ENCODE measurements around the gene NCF4. TPM values are rescaled to one million over a fixed set of nuclear protein-coding genes. Genes with fewer than 3 reads are reported as not detected.

The NCF4 gene
- total and polyA plus RNA-seq, 11 donors, result 1.9 to 33.3 (median 4.5) TPM

DNA sequence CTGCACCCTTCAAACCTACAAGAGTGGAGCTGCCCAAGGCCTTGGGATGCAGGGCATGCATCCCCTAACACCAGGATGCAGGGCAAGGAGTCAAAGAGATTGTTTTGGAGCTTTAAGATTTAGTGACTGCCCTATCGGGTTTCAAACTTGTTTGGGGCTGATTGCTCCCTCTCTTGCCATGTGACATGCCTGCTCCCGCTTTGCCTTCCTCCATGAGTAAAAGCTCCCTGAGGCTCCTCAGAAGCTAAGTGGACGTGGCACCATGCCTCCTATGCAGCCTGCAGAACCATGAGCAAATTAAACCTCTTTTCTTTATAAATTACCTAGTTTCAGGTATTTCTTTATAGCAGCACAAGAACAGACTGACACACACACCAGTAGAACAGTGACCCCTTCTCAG, 36.8 kb downstream of the NCF4 start:
- H3K27ac ChIP-seq, result no peak overlapping the region
- peaks cover 0 to 26% (median 3%) of the 10 kb centered on the region in 12 donors for H3K9me3 ChIP-seq
- peaks cover 0 to 6% (median 0%) of the 10 kb centered on the region in 9 donors for H3K27me3 ChIP-seq
- H3K4me1 ChIP-seq, result peaks cover 0 to 9% (median 0%) of the 10 kb centered on the region in 12 donors
- 56 to 66% (median 60%) methylated on average over 3 of the region's 3 CpGs for WGBS, 4 donors
- H3K36me3 ChIP-seq, result no peaks in the 10 kb centered on the region
- H3K4me3 ChIP-seq, result no peak overlapping the region
- intact Hi-C loops (cut with DNase I), result no loop called here
- ATAC-seq, result no peak
- TF ChIP-seq CTCF (IDR thresholded peaks at IDR 0.05), result no peak
- no peak for DNase-seq

DNA sequence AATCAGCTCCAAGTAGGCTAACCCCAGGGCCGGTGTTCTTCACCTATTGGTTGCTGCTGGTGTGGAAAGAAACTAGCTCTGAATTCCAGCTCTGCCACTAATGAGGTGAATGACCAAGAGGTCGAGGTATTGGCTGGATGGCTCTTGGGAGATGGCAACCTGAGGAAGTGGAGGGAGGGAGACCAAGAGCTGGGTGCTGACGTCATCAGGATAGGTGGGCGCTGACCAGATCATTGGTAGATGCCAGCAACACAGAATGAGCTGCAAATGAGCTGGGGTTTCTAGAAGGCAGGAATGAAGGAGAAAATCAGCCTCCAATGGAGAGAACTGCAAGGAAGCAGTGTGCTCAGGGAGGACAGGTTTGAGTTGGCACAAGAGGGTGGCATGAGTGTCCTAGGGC, 37.9 kb downstream of the NCF4 start:
- Histone ChIP-seq H3K4me3 (no peak overlapping the region), H3K27ac (no peak overlapping the region), H3K9me3 (peaks cover 0 to 26% (median 3%) of the 10 kb centered on the region in 12 donors), H3K36me3 (no peaks in the 10 kb centered on the region), H3K4me1 (peaks cover 0 to 9% (median 0%) of the 10 kb centered on the region in 12 donors), H3K27me3 (peaks cover 0 to 6% (median 0%) of the 10 kb centered on the region in 9 donors)
- ATAC-seq (no peak), DNase-seq (no peak)
- TF ChIP-seq CTCF (IDR thresholded peaks at IDR 0.05), result no peak
- TF ChIP-seq POLR2A (IDR thresholded peaks at IDR 0.05), result no peak
- intact Hi-C loops (cut with DNase I), result no loop called here
- WGBS, 4 donors, result 67 to 84% (median 81%) methylated on average over 4 of the region's 4 CpGs

DNA sequence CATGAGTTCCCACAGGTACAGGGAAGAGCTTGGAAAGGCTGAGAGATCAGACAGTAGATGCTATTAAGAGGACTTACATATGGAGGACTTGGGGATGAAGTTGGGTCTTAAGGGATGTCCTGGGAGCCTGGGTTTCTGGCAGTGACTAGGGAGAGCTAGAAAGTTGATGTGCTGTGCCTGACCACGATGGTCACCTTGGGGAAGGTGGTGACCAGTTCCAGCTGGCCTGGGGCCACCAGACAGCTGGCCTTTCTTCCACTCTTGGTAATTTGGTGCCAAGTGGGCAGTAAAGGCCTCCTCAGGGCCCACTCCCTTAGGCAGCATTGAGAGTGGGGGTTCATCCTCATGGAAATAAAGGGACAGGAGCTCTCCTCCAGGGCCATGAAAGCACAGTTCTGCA, 38.7 kb downstream of the NCF4 start:
- Histone ChIP-seq H3K36me3 (no peaks in the 10 kb centered on the region), H3K4me3 (no peak overlapping the region), H3K27me3 (peaks cover 0 to 6% (median 0%) of the 10 kb centered on the region in 9 donors), H3K4me1 (peaks cover 0 to 9% (median 0%) of the 10 kb centered on the region in 12 donors), H3K9me3 (peaks cover 0 to 26% (median 3%) of the 10 kb centered on the region in 12 donors), H3K27ac (no peak overlapping the region)
- no peak for ATAC-seq
- intact Hi-C loops (cut with DNase I), result no loop called here
- no peak for TF ChIP-seq POLR2A (IDR thresholded peaks at IDR 0.05)
- TF ChIP-seq CTCF (IDR thresholded peaks at IDR 0.05), result no peak
- WGBS, 4 donors, result 49 to 68% (median 61%) methylated on average over 1 of the region's 1 CpG
- DNase-seq, result no peak

- DNase-seq (no peak), ATAC-seq (no peak)
- Histone ChIP-seq H3K36me3 (no peaks in the 10 kb centered on the region), H3K27ac (no peak overlapping the region), H3K9me3 (peaks cover 0 to 24% (median 3%) of the 10 kb centered on the region in 12 donors), H3K4me3 (no peak overlapping the region), H3K4me1 (peaks cover 0 to 9% (median 0%) of the 10 kb centered on the region in 12 donors), H3K27me3 (peaks cover 0 to 12% (median 0%) of the 10 kb centered on the region in 9 donors)
- no peak for TF ChIP-seq CTCF (IDR thresholded peaks at IDR 0.05)
- TF ChIP-seq POLR2A (IDR thresholded peaks at IDR 0.05), result no peak
- intact Hi-C loops (cut with DNase I), result no loop called here
- 43 to 58% (median 54%) methylated on average over 2 of the region's 2 CpGs for WGBS, 4 donors
Measured at GRCh38 chr22:36900225-36900624, 39.4 kb downstream of the NCF4 start.
